Endothelial cell (in vitro differentiated cells): ENCODE measurements around the gene EML3. TPM values are rescaled to one million over a fixed set of nuclear protein-coding genes. Genes with fewer than 3 reads are reported as not detected.

ENCODE experiments used
- DNase-seq: peaks from one replicate; pipeline ENCODE4 v3.0.0; 2021; ENCODE audit warnings: low spot score
- H3K27ac Mint-ChIP-seq: one replicate; pipeline ENCODE4 v1.8.0; 2021; ENCODE audit warnings: mixed read lengths, inconsistent platforms; ENCODE audit not compliant: unreplicated experiment
- H3K27me3 Mint-ChIP-seq: one replicate; pipeline ENCODE4 v1.8.0; 2021; ENCODE audit warnings: mild to moderate bottlenecking, moderate library complexity, mixed read lengths, inconsistent platforms; ENCODE audit not compliant: unreplicated experiment
- H3K36me3 Mint-ChIP-seq: one replicate; pipeline ENCODE4 v1.8.0; 2021; ENCODE audit warnings: mild to moderate bottlenecking, low read depth, mixed read lengths, inconsistent platforms; ENCODE audit not compliant: unreplicated experiment
- H3K4me1 Mint-ChIP-seq: one replicate; pipeline ENCODE4 v1.8.0; 2021; ENCODE audit warnings: mild to moderate bottlenecking, mixed read lengths, inconsistent platforms; ENCODE audit not compliant: unreplicated experiment
- H3K4me3 Mint-ChIP-seq: one replicate; pipeline ENCODE4 v1.8.0; 2021; ENCODE audit warnings: mild to moderate bottlenecking, mixed read lengths, inconsistent platforms; ENCODE audit not compliant: unreplicated experiment
- H3K9me3 Mint-ChIP-seq: one replicate; pipeline ENCODE4 v1.8.0; 2021; ENCODE audit warnings: mixed read lengths, inconsistent platforms; ENCODE audit not compliant: unreplicated experiment
- CTCF ChIP-seq: fragments of 200-600 bp; sonication (generic); IDR thresholded peaks from one replicate; pipeline ENCODE4 v1.5.0; 2021; ENCODE audit warnings: antibody characterized with exemption; ENCODE audit not compliant: unreplicated experiment
- microRNA-seq: library from miRNA; unstranded; fragments of <30 nt; microRNA quantifications from one replicate; pipeline ENCODE4, GENCODE V29; 2020; ENCODE audit not compliant: unreplicated experiment
- total RNA-seq: library from RNA; stranded (reverse); fragmentation: NEBNext Ultra II Directional; extraction: Animal tissue kit (Norgen Biotek cat#: 25700); gene quantifications from one replicate; pipeline ENCODE4 v1.2.1, GENCODE V29; 2021; ENCODE audit not compliant: unreplicated experiment

EML3 gene
- total RNA-seq, 1 donor from 2014 or later = 98.6 TPM

- Mint-ChIP-seq H3K9me3 (no peaks in the 10 kb centered on the region), H3K27me3 (peaks cover 26% of the 10 kb centered on the region), H3K4me3 (peak overlapping the region; percentile 68), H3K36me3 (peaks cover 5% of the 10 kb centered on the region), H3K4me1 (peaks cover 47% of the 10 kb centered on the region), H3K27ac (peak overlapping the region; percentile 97)
- no peak for TF ChIP-seq CTCF
- DNase-seq = peak; percentile 51
Observed at GRCh38 chr11:62553080-62553838, 59.3 kb downstream of the EML3 start.

- H3K36me3 Mint-ChIP-seq = peaks cover 8% of the 10 kb centered on the region
- no peak for TF ChIP-seq CTCF
- peaks cover 29% of the 10 kb centered on the region for H3K27me3 Mint-ChIP-seq
- peak overlapping the region; percentile 68 for H3K4me3 Mint-ChIP-seq
- peaks cover 52% of the 10 kb centered on the region for H3K4me1 Mint-ChIP-seq
- peak overlapping the region; percentile 97 for H3K27ac Mint-ChIP-seq
- no peaks in the 10 kb centered on the region for H3K9me3 Mint-ChIP-seq
- no peak for DNase-seq
Observed at GRCh38 chr11:62552485-62553079, 60.0 kb downstream of the EML3 start.

Small RNA genes within 50 kb of the gene (microRNA-seq; reads per million reads assigned to microRNA genes)
- 2.6 reads per million, percentile 35 among the genes with 10 or more reads in this experiment for gene MIR6747

Other genes starting within 250 kb of the EML3 start
- gene SCGB1A1, start 193.7 kb downstream of the EML3 start, total RNA-seq = 0.72 TPM
- 136 TPM for gene AHNAK, start 66.0 kb downstream of the EML3 start, total RNA-seq
- 1,951 TPM for gene EEF1G, start 38.9 kb downstream of the EML3 start, total RNA-seq
- gene TUT1, start 21.3 kb downstream of the EML3 start, total RNA-seq = 21.2 TPM
- 157 TPM for gene MTA2, start 10.9 kb downstream of the EML3 start, total RNA-seq
- gene ROM1, start 482 bp upstream of the EML3 start, total RNA-seq = 2.1 TPM
- gene B3GAT3, start 9.2 kb upstream of the EML3 start, total RNA-seq = 32.8 TPM
- gene GANAB, start 33.8 kb upstream of the EML3 start, total RNA-seq = 383 TPM
- 24.8 TPM for gene INTS5, start 40.5 kb upstream of the EML3 start, total RNA-seq
- 60.1 TPM for gene C11orf98, start 52.4 kb upstream of the EML3 start, total RNA-seq
- 8.7 TPM for gene CSKMT, start 52.5 kb upstream of the EML3 start, total RNA-seq
- 4.7 TPM for gene UQCC3, start 58.9 kb upstream of the EML3 start, total RNA-seq
- 11.2 TPM for gene LBHD1, start 59.5 kb upstream of the EML3 start, total RNA-seq
- gene UBXN1, start 66.3 kb upstream of the EML3 start, total RNA-seq = 137 TPM
- gene LRRN4CL, start 76.8 kb upstream of the EML3 start, total RNA-seq = 0.44 TPM
- gene BSCL2, start 94.6 kb upstream of the EML3 start, total RNA-seq = 53.6 TPM
- 1.1 TPM for gene GNG3, start 94.9 kb upstream of the EML3 start, total RNA-seq
- gene HNRNPUL2, start 114.7 kb upstream of the EML3 start, total RNA-seq = 43.6 TPM
- gene TTC9C, start 115.7 kb upstream of the EML3 start, total RNA-seq = 38.1 TPM
- 12.7 TPM for gene ZBTB3, start 141.4 kb upstream of the EML3 start, total RNA-seq
- 93.6 TPM for gene POLR2G, start 148.8 kb upstream of the EML3 start, total RNA-seq
- gene TAF6L, start 158.6 kb upstream of the EML3 start, total RNA-seq = 31.0 TPM
- gene TMEM179B, start 174.6 kb upstream of the EML3 start, total RNA-seq = 26.7 TPM
- 13.9 TPM for gene TMEM223, start 179.2 kb upstream of the EML3 start, total RNA-seq
- gene NXF1, start 192.7 kb upstream of the EML3 start, total RNA-seq = 50.8 TPM
- 37.9 TPM for gene STX5, start 219.3 kb upstream of the EML3 start, total RNA-seq
- not detected for gene TEX54, start 220.1 kb upstream of the EML3 start, total RNA-seq
- 42.2 TPM for gene WDR74, start 226.8 kb upstream of the EML3 start, total RNA-seq